HepG2 (cell line): ENCODE measurements around the gene BPIFB2. TPM values are rescaled to one million over a fixed set of nuclear protein-coding genes. Genes with fewer than 3 reads are reported as not detected.

Experiments
- ADNP ChIP-seq: sonication (generic); formaldehyde crosslinking; IDR thresholded peaks from 2 replicates; pipeline ENCODE4 v1.4.0; 2020; ENCODE audit warnings: missing genetic modification reagents
- EEA1 ChIP-seq: sonication (generic); formaldehyde crosslinking; IDR thresholded peaks from 2 replicates; pipeline ENCODE4 v1.5.1; 2020; ENCODE audit warnings: mild to moderate bottlenecking, missing genetic modification reagents, borderline replicate concordance
- EZH2 ChIP-seq: conservative IDR thresholded peaks from 2 replicates; pipeline ENCODE4 v1.6.1; 2012; ENCODE audit warnings: mild to moderate bottlenecking, low read depth, low read length, moderate library complexity
- FOSL2 ChIP-seq: sonication (generic); formaldehyde crosslinking; IDR thresholded peaks from 2 replicates; pipeline ENCODE4 v1.4.0; 2020; ENCODE audit warnings: missing genetic modification reagents
- HOXD1 ChIP-seq: sonication (generic); formaldehyde crosslinking; IDR thresholded peaks from 2 replicates; pipeline ENCODE4 v1.5.0; 2020; ENCODE audit warnings: missing genetic modification reagents
- MTF2 ChIP-seq: sonication (generic); formaldehyde crosslinking; IDR thresholded peaks from 2 replicates; pipeline ENCODE4 v1.5.0; 2020; ENCODE audit warnings: missing genetic modification reagents, borderline replicate concordance
- MXI1 ChIP-seq: IDR thresholded peaks from 3 replicates; pipeline ENCODE4 v1.6.1; 2012; ENCODE audit warnings: low read depth, low read length, inconsistent platforms, borderline replicate concordance
- NBN ChIP-seq: fragments of 450-650 bp; conservative IDR thresholded peaks from 2 replicates; pipeline ENCODE4 v1.6.1; 2017
- PHF21A ChIP-seq: sonication (generic); formaldehyde crosslinking; IDR thresholded peaks from 2 replicates; pipeline ENCODE4 v1.5.0; 2020; ENCODE audit warnings: mild to moderate bottlenecking, missing genetic modification reagents
- POGZ ChIP-seq: sonication (generic); formaldehyde crosslinking; IDR thresholded peaks from 2 replicates; pipeline ENCODE4 v1.4.0; 2020; ENCODE audit warnings: mild to moderate bottlenecking, missing genetic modification reagents
- PPARG ChIP-seq: conservative IDR thresholded peaks from 2 replicates; pipeline ENCODE4 v1.6.1; 2016; ENCODE audit warnings: missing biosample characterization, missing genetic modification reagents
- RARG ChIP-seq: sonication (generic); formaldehyde crosslinking; IDR thresholded peaks from 2 replicates; pipeline ENCODE4 v1.4.0; 2020; ENCODE audit warnings: low read depth, mild to moderate bottlenecking, missing genetic modification reagents
- XBP1 ChIP-seq: sonication (generic); formaldehyde crosslinking; IDR thresholded peaks from 2 replicates; pipeline ENCODE4 v1.5.0; 2020; ENCODE audit warnings: missing genetic modification reagents
- ZBTB10 ChIP-seq: sonication (generic); formaldehyde crosslinking; IDR thresholded peaks from 2 replicates; pipeline ENCODE4 v1.4.0; 2020; ENCODE audit warnings: missing genetic modification reagents, borderline replicate concordance
- ZNF24 ChIP-seq: fragments of 450-650 bp; IDR thresholded peaks from 2 replicates; pipeline ENCODE4 v1.6.1; 2017; ENCODE audit warnings: antibody characterized with exemption, mild to moderate bottlenecking
- ZNF496 ChIP-seq: sonication (generic); formaldehyde crosslinking; IDR thresholded peaks from 2 replicates; pipeline ENCODE4 v1.8.1; 2023; ENCODE audit warnings: mild to moderate bottlenecking, moderate library complexity, missing genetic modification reagents; ENCODE audit not compliant: insufficient replicate concordance
- ZNF570 ChIP-seq: sonication (generic); formaldehyde crosslinking; IDR thresholded peaks from 2 replicates; pipeline ENCODE4 v1.4.0; 2020; ENCODE audit warnings: mild to moderate bottlenecking, missing genetic modification reagents, borderline replicate concordance
- ZNF775 ChIP-seq: sonication (generic); formaldehyde crosslinking; IDR thresholded peaks from 2 replicates; pipeline ENCODE4 v1.4.0; 2020; ENCODE audit warnings: missing genetic modification reagents, mild to moderate bottlenecking, moderate library complexity, borderline replicate concordance
- ZSCAN12 ChIP-seq: sonication (generic); formaldehyde crosslinking; IDR thresholded peaks from 2 replicates; pipeline ENCODE4 v1.9.0; 2021; ENCODE audit warnings: mild to moderate bottlenecking, missing genetic modification reagents
- ZSCAN29 ChIP-seq: sonication (generic); formaldehyde crosslinking; conservative IDR thresholded peaks from 2 replicates; pipeline ENCODE4 v1.4.0; 2020; ENCODE audit warnings: mild to moderate bottlenecking, missing genetic modification reagents
- polyA plus RNA-seq, 8 experiments: library from polyadenylated mRNA; depleted of rRNA in 3 of 8; stranded (reverse) in 7 of 8; unstranded in 1 of 8; fragments of >200 nt; fragmentation: Illumina TruSeq in 4 of 8; extraction: Trizol in 4 of 8; gene quantifications; 2 replicates each; pipeline versions ENCODE4 v1.2.1 to v1.2.3, GENCODE V29; 2011 to 2016; ENCODE audit warnings: low read depth in 4 of 8, missing spikeins in 1 of 8, mixed read lengths in 1 of 8; ENCODE audit not compliant: insufficient read depth in 1 of 8
- total RNA-seq, 5 experiments: library from RNA; depleted of rRNA; stranded (reverse); fragments of >200 nt; fragmentation: Illumina TruSeq; extraction: Trizol; gene quantifications; 2 replicates each; pipeline ENCODE4 v1.2.3, GENCODE V29; 2016; ENCODE audit warnings: low read depth in 1 of 5
- TF ChIP-seq, protein P1 (sequence below): sonication (generic); formaldehyde crosslinking; IDR thresholded peaks from 2 replicates; pipeline ENCODE4 v1.5.1; 2020; ENCODE audit warnings: mild to moderate bottlenecking, moderate library complexity, missing genetic modification reagents
- TF ChIP-seq, protein P2 (sequence below): sonication (generic); formaldehyde crosslinking; IDR thresholded peaks from 2 replicates; pipeline ENCODE4 v1.9.0; 2021; ENCODE audit warnings: missing genetic modification reagents, borderline replicate concordance
- TF ChIP-seq, protein P3 (sequence below): sonication (generic); formaldehyde crosslinking; IDR thresholded peaks from 2 replicates; pipeline ENCODE4 v1.5.0; 2020; ENCODE audit warnings: mild to moderate bottlenecking, missing genetic modification reagents, moderate library complexity

Gene BPIFB2
- total and polyA plus RNA-seq, 2 of the 13 experiments (the other 11 are each of a cell fraction or from before 2014, with no cell fraction given) = 54.5 to 902 TPM

DNA sequence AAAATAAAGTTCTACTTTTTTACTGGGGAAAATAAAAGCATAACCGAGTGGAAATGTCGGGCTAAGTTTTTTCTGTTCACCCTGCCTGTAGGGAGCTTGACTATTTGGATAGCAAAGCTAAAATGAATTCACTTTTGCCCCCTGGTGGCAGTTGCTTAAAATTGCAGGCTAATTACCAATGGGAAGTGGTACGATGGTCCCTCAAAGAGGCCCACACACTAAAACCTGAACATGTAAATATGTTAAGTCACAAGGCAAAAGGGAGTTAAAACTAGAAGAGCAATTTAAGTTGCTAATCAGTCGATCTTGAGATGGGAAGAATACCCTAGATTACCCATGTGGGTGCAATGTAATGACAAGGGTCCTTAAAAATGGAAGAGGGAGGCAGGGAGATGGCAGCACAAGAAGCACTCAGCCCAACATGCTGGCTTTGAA, 2.4 kb upstream of the BPIFB2 start (continued):
- TF ChIP-seq FOSL2 (no peak), ZBTB10 (no peak), MXI1 (no peak), ZSCAN12 (0 out of 2 replicates have a peak, but pooled peaks have one; percentile 61), HOXD1 (CRISPR knock-in tag) (0 out of 2 replicates have a peak, but pooled peaks have one; percentile 6), NBN (no peak), RARG (CRISPR knock-in tag) (no peak), ZNF570 (CRISPR knock-in tag) (0 out of 2 replicates have a peak, but pooled peaks have one; percentile 9), ZNF775 (CRISPR knock-in tag) (no peak), ZNF24 (peak; percentile 73; the same call in 1 of the 2 replicates), XBP1 (CRISPR knock-in tag) (no peak), POGZ (CRISPR knock-in tag) (0 out of 2 replicates have a peak, but pooled peaks have one; percentile 33), PPARG (CRISPR knock-in tag) (no peak), EEA1 (CRISPR knock-in tag) (0 out of 2 replicates have a peak, but pooled peaks have one; percentile 37), ZNF496 (CRISPR knock-in tag) (no peak), ZSCAN29 (CRISPR knock-in tag) (no peak), MTF2 (no peak), ADNP (CRISPR knock-in tag) (no peak), EZH2 (no peak), PHF21A (CRISPR knock-in tag) (no peak)
- TF ChIP-seq, protein P1, sequence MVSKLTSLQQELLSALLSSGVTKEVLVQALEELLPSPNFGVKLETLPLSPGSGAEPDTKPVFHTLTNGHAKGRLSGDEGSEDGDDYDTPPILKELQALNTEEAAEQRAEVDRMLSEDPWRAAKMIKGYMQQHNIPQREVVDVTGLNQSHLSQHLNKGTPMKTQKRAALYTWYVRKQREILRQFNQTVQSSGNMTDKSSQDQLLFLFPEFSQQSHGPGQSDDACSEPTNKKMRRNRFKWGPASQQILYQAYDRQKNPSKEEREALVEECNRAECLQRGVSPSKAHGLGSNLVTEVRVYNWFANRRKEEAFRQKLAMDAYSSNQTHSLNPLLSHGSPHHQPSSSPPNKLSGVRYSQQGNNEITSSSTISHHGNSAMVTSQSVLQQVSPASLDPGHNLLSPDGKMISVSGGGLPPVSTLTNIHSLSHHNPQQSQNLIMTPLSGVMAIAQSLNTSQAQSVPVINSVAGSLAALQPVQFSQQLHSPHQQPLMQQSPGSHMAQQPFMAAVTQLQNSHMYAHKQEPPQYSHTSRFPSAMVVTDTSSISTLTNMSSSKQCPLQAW = peak; percentile 55; the same call in 1 of the 2 replicates
- TF ChIP-seq, protein P2, sequence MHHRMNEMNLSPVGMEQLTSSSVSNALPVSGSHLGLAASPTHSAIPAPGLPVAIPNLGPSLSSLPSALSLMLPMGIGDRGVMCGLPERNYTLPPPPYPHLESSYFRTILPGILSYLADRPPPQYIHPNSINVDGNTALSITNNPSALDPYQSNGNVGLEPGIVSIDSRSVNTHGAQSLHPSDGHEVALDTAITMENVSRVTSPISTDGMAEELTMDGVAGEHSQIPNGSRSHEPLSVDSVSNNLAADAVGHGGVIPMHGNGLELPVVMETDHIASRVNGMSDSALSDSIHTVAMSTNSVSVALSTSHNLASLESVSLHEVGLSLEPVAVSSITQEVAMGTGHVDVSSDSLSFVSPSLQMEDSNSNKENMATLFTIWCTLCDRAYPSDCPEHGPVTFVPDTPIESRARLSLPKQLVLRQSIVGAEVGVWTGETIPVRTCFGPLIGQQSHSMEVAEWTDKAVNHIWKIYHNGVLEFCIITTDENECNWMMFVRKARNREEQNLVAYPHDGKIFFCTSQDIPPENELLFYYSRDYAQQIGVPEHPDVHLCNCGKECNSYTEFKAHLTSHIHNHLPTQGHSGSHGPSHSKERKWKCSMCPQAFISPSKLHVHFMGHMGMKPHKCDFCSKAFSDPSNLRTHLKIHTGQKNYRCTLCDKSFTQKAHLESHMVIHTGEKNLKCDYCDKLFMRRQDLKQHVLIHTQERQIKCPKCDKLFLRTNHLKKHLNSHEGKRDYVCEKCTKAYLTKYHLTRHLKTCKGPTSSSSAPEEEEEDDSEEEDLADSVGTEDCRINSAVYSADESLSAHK = no peak
- TF ChIP-seq, protein P3, sequence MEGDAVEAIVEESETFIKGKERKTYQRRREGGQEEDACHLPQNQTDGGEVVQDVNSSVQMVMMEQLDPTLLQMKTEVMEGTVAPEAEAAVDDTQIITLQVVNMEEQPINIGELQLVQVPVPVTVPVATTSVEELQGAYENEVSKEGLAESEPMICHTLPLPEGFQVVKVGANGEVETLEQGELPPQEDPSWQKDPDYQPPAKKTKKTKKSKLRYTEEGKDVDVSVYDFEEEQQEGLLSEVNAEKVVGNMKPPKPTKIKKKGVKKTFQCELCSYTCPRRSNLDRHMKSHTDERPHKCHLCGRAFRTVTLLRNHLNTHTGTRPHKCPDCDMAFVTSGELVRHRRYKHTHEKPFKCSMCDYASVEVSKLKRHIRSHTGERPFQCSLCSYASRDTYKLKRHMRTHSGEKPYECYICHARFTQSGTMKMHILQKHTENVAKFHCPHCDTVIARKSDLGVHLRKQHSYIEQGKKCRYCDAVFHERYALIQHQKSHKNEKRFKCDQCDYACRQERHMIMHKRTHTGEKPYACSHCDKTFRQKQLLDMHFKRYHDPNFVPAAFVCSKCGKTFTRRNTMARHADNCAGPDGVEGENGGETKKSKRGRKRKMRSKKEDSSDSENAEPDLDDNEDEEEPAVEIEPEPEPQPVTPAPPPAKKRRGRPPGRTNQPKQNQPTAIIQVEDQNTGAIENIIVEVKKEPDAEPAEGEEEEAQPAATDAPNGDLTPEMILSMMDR (CRISPR knock-in tag) = peak; percentile 82
